ENCODE results near the gene MAP3K5. TPM values are rescaled to one million over a fixed set of nuclear protein-coding genes. Genes with fewer than 3 reads are reported as not detected.

The MAP3K5 gene, protein sequence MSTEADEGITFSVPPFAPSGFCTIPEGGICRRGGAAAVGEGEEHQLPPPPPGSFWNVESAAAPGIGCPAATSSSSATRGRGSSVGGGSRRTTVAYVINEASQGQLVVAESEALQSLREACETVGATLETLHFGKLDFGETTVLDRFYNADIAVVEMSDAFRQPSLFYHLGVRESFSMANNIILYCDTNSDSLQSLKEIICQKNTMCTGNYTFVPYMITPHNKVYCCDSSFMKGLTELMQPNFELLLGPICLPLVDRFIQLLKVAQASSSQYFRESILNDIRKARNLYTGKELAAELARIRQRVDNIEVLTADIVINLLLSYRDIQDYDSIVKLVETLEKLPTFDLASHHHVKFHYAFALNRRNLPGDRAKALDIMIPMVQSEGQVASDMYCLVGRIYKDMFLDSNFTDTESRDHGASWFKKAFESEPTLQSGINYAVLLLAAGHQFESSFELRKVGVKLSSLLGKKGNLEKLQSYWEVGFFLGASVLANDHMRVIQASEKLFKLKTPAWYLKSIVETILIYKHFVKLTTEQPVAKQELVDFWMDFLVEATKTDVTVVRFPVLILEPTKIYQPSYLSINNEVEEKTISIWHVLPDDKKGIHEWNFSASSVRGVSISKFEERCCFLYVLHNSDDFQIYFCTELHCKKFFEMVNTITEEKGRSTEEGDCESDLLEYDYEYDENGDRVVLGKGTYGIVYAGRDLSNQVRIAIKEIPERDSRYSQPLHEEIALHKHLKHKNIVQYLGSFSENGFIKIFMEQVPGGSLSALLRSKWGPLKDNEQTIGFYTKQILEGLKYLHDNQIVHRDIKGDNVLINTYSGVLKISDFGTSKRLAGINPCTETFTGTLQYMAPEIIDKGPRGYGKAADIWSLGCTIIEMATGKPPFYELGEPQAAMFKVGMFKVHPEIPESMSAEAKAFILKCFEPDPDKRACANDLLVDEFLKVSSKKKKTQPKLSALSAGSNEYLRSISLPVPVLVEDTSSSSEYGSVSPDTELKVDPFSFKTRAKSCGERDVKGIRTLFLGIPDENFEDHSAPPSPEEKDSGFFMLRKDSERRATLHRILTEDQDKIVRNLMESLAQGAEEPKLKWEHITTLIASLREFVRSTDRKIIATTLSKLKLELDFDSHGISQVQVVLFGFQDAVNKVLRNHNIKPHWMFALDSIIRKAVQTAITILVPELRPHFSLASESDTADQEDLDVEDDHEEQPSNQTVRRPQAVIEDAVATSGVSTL (N-terminal part only)
- 8.3 TPM in 2 replicates for total RNA-seq

DNA sequence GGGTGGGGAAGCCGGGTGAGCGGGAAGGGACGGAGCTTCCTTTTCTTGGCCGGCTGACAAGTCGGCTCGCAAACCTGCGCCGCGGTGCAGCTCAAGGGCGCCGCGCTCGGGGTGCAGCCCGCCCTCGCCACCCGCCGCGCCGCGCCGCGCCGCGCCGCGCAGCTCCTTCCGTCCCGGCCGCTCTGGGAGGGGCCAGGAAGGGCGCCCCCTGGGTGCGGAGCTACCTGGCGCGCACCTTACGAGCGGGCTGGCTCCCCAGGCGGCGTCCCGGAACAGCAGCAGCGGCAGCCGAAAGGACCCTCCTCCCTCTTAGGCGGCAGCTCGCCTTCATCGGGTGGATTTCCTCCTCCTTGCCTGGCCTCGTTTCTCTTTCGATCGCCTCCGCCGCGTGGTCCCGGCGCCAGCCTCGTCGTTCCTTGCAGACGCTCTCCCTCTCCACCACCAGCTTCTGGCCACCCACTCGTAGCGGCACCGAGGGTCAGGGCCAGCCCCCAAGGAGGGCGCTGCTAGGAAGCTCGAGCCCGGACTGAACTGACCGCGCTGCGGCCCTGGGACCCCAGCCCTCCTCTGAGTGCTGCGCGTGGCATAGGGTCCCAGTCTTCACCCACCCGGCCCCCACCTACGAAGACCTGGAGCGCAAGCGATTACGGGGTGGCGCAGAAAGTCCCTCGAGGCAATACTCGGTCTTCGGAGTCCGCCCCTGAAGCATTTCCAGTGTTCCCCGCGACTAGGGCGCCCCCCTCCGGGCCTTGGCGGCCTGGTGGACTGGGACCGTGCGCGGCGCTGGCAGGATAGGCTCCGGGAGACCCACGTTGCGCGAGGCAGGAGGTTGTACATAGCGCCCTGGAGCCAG lies at the start of gene MAP3K5:
Gene MAP3K5, minus strand, starts transcription at position 68 of the 853 bp plus-strand sequence. CDS start 320 bp downstream, outside the sequence.

DNA sequence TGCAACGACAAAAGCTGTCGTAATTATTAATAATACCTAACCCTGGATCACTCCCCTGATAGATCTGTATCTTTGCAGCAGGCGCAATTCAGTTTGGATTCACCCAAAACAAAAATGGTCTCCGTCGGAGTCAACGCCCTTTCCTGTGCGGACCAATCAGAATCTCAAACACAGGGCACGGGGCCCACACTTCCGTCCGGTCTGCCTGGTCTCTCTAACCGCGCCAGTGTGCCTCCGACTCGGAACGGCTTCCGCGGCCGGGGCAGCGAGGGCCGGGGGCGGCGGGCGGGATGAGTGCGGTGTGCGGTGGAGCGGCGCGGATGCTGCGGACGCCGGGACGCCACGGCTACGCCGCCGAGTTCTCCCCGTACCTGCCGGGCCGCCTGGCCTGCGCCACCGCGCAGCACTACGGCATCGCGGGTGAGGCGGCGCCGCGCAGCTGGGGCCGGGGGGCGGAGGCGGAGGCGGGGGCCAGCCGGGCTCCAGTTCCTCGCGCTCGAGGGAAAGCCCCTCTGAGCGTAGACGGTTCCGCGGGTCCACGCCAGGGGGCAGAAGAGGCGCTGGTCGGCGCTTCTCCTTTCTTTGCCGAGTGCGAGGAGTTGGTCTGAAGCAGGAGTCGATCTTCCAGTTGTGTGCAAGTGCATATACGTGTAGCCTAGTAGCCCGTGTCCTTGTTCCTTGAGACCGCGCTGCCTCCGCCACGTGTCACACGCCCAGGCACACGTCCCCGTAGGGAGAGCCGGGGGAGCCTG lies 30.3 kb upstream of the MAP3K5 start, which contains the start of gene PEX7:
Gene PEX7, plus strand, starts transcription at position 217 of the 752 bp plus-strand sequence. Its CDS starts 74 bp downstream, at position 291.

DNA sequence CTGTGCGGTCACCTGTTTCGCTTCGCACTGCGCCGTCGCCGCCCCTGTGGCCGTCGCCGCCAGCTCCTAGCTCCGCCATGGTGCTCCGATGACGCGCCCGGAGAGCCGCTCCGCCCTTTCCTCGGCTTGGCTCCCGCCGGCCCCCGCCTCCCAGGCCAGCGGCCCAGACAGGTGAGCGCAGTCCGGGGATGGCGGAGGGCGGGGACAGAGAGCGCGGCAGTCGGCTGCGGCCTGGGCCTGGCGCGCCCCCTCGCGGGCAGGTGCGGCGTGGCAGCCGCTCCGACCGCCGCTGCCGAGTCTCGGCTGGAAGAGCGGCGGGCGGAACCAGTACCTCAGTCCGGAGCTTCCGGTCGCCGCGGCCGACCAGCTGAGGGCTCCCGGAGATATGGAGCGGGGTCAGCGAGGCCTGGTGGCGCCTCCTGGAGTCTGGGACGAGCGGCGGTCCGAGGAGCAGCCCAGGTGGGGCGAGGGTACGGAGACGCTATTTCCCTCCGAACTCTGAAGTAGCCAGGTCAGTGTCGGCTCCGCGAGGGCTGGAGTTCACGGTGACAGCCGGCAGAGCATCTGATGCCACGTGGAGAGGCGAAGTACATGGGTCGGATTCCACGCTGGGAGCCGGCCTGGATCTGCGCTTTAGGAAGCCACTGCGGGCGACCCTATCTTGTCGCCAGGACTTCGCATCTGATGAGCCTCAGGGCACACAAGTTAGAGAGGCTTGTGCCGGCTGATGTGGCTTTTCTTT lies 241.8 kb downstream of the MAP3K5 start, which contains the start of gene MAP7:
Gene MAP7, minus strand, starts transcription at position 93 of the 742 bp plus-strand sequence. Its CDS starts 14 bp downstream, at position 79.

Other genes with a start within 250 kb of the MAP3K5 start
- gene MAP7, start 242.1 kb downstream of the MAP3K5 start, total RNA-seq = 0.32 and 0.90 TPM in 2 replicates
- 7.6 and 7.9 TPM in 2 replicates for gene PEX7, start 30.1 kb upstream of the MAP3K5 start, total RNA-seq
- not detected in 2 replicates for gene SLC35D3, start 129.8 kb upstream of the MAP3K5 start, total RNA-seq